Neural cell (in vitro differentiated cells): ENCODE measurements around the gene TMCO1. TPM values are rescaled to one million over a fixed set of nuclear protein-coding genes. Genes with fewer than 3 reads are reported as not detected.

ENCODE experiments used
- H2AFZ ChIP-seq: fragments of 200-600, 300-800 bp; sonication (generic), shearing (Covaris generic); 2 replicates; pipeline ENCODE4 v1.6.0; 2014; ENCODE audit warnings: low read depth, mild to moderate bottlenecking, antibody characterized with exemption, low read length, moderate library complexity
- H3F3A ChIP-seq: fragments of 200-600 bp; shearing (Covaris generic); 2 replicates; pipeline ENCODE4 v1.6.1; 2016; ENCODE audit warnings: mild to moderate bottlenecking, moderate library complexity, mixed read lengths, antibody characterized with exemption, low read length; ENCODE audit not compliant: insufficient read depth, poor library complexity, severe bottlenecking
- H3K27ac ChIP-seq: fragments of 200-600, 300-800 bp; sonication (generic), shearing (Covaris generic); 2 replicates; pipeline ENCODE4 v1.5.1; 2014; ENCODE audit warnings: mild to moderate bottlenecking, low read length, moderate library complexity
- H3K27me3 ChIP-seq: fragments of 300-800, 200-600 bp; sonication (generic), shearing (Covaris generic); 2 replicates; pipeline ENCODE4 v1.6.0; 2014; ENCODE audit warnings: mild to moderate bottlenecking, low read depth, low read length, moderate library complexity; ENCODE audit not compliant: insufficient read depth
- H3K36me3 ChIP-seq: fragments of 300-800, 200-600 bp; sonication (generic), shearing (Covaris generic); 2 replicates; pipeline ENCODE4 v1.5.1; 2014; ENCODE audit warnings: mild to moderate bottlenecking, antibody characterized with exemption, low read length, moderate library complexity; ENCODE audit not compliant: insufficient read depth
- H3K4me2 ChIP-seq: fragments of 300-800, 200-600 bp; sonication (generic), shearing (Covaris generic); 2 replicates; pipeline ENCODE4 v1.6.0; 2014; ENCODE audit warnings: mild to moderate bottlenecking, low read length
- H3K4me3 ChIP-seq: fragments of 300-800, 200-600 bp; sonication (generic), shearing (Covaris generic); 2 replicates; pipeline ENCODE4 v1.5.1; 2014; ENCODE audit warnings: mild to moderate bottlenecking, low read length, moderate library complexity
- H3K79me2 ChIP-seq: fragments of 200-600 bp; shearing (Covaris generic); replicated peaks from 2 replicates; pipeline ENCODE4 v1.6.0; 2014; ENCODE audit warnings: mild to moderate bottlenecking, low read length, moderate library complexity; ENCODE audit not compliant: insufficient read depth
- H3K9ac ChIP-seq: fragments of 300-800, 200-600 bp; sonication (generic), shearing (Covaris generic); 2 replicates; pipeline ENCODE4 v1.6.1; 2016; ENCODE audit warnings: mild to moderate bottlenecking, low read length, mixed read lengths
- H3K9me2 ChIP-seq: fragments of 200-600 bp; shearing (Covaris generic); 2 replicates; pipeline ENCODE4 v1.6.1; 2016; ENCODE audit warnings: mild to moderate bottlenecking, low read length, mixed read lengths; ENCODE audit not compliant: insufficient read depth
- H3K9me3 ChIP-seq: fragments of 200-600, 300-800 bp; sonication (generic), shearing (Covaris generic); 2 replicates; pipeline ENCODE4 v1.6.1; 2016; ENCODE audit warnings: mild to moderate bottlenecking, mixed run types, low read length, moderate library complexity, mixed read lengths
- H4K20me1 ChIP-seq: fragments of 200-600 bp; shearing (Covaris generic); 2 replicates; pipeline ENCODE4 v1.6.1; 2016; ENCODE audit warnings: mild to moderate bottlenecking, mixed run types; ENCODE audit not compliant: insufficient read depth
- EP300 ChIP-seq: fragments of 450-650 bp; conservative IDR thresholded peaks from 2 replicates; pipeline ENCODE4 v1.6.1; 2014; ENCODE audit warnings: antibody characterized with exemption, mild to moderate bottlenecking, moderate library complexity; ENCODE audit not compliant: poor library complexity, severe bottlenecking
- EZH2 ChIP-seq: fragments of 200-600, 300-800 bp; shearing (Covaris generic), sonication (generic); IDR thresholded peaks from 2 replicates; pipeline ENCODE4 v1.6.1; 2014; ENCODE audit warnings: antibody characterized with exemption, low read length, borderline replicate concordance, mild to moderate bottlenecking; ENCODE audit not compliant: insufficient read depth, poor library complexity, severe bottlenecking
- MXI1 ChIP-seq: fragments of 450-650 bp; conservative IDR thresholded peaks from 2 replicates; pipeline ENCODE4 v1.6.1; 2014; ENCODE audit warnings: antibody characterized with exemption, mild to moderate bottlenecking; ENCODE audit not compliant: poor library complexity, severe bottlenecking
- POLR2AphosphoS5 ChIP-seq: IDR thresholded peaks from 2 replicates; pipeline ENCODE4 v1.6.1; 2012
- RAD21 ChIP-seq: fragments of 450-650 bp; conservative IDR thresholded peaks from 2 replicates; pipeline ENCODE4 v1.6.1; 2014; ENCODE audit warnings: antibody characterized with exemption, mild to moderate bottlenecking, moderate library complexity
- REST ChIP-seq: IDR thresholded peaks from 2 replicates; pipeline ENCODE4 v1.6.1; 2012; ENCODE audit warnings: borderline replicate concordance
- SMC3 ChIP-seq: fragments of 450-650 bp; conservative IDR thresholded peaks from 2 replicates; pipeline ENCODE4 v1.6.1; 2014; ENCODE audit warnings: antibody characterized with exemption, mild to moderate bottlenecking, moderate library complexity; ENCODE audit not compliant: poor library complexity
- TAF1 ChIP-seq: IDR thresholded peaks from 2 replicates; pipeline ENCODE4 v1.6.1; 2012; ENCODE audit warnings: low read depth
- polyA plus RNA-seq: library from polyadenylated mRNA; depleted of rRNA; stranded (reverse); fragments of >200 nt; gene quantifications from 2 replicates; pipeline ENCODE4 v1.2.3, GENCODE V29; 2014
- TF ChIP-seq, protein P1 (sequence below): fragments of 450-650 bp; IDR thresholded peaks from 2 replicates; pipeline ENCODE4 v1.5.1; 2014; ENCODE audit warnings: antibody characterized with exemption, mild to moderate bottlenecking, moderate library complexity; ENCODE audit not compliant: poor library complexity, severe bottlenecking

Gene TMCO1
- polyA plus RNA-seq, 1 donor from 2014 or later: 137 TPM

DNA sequence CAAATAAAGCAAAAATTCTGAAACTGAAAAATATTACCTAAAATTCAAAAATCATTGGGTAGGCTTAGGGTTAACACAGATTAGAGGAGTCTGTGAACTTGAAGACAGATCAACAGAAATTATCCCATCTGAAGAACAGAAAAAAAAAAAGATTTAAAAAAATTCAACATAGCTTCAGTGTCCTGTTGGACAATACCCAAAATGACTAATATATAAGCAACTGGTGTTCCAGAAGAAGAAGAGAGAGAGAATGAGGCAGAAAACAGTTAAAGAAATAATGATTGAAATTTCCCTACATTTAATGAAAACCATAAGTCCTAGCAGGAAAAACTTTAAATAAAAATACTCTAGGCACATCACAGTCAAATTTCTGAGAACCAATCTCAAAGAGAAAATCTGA is 31.5 kb downstream of the TMCO1 start:
- Histone ChIP-seq H3K9me3 (no peaks in the 10 kb centered on the region), H3K79me2 (no peaks in the 10 kb centered on the region), H3K27me3 (no peaks in the 10 kb centered on the region), H3K36me3 (no peaks in the 10 kb centered on the region), H2AFZ (no peak overlapping the region), H4K20me1 (no peaks in the 10 kb centered on the region), H3K4me3 (no peak overlapping the region), H3F3A (no peaks in the 10 kb centered on the region), H3K9me2 (no peaks in the 10 kb centered on the region), H3K27ac (no peak overlapping the region), H3K9ac (no peak overlapping the region), H3K4me2 (no peak overlapping the region)
- TF ChIP-seq EP300: no peak
- TF ChIP-seq SMC3: no peak
- no peak for TF ChIP-seq POLR2AphosphoS5
- TF ChIP-seq REST: no peak
- TF ChIP-seq EZH2: no peak
- TF ChIP-seq, protein P1, sequence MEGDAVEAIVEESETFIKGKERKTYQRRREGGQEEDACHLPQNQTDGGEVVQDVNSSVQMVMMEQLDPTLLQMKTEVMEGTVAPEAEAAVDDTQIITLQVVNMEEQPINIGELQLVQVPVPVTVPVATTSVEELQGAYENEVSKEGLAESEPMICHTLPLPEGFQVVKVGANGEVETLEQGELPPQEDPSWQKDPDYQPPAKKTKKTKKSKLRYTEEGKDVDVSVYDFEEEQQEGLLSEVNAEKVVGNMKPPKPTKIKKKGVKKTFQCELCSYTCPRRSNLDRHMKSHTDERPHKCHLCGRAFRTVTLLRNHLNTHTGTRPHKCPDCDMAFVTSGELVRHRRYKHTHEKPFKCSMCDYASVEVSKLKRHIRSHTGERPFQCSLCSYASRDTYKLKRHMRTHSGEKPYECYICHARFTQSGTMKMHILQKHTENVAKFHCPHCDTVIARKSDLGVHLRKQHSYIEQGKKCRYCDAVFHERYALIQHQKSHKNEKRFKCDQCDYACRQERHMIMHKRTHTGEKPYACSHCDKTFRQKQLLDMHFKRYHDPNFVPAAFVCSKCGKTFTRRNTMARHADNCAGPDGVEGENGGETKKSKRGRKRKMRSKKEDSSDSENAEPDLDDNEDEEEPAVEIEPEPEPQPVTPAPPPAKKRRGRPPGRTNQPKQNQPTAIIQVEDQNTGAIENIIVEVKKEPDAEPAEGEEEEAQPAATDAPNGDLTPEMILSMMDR: no peak

DNA sequence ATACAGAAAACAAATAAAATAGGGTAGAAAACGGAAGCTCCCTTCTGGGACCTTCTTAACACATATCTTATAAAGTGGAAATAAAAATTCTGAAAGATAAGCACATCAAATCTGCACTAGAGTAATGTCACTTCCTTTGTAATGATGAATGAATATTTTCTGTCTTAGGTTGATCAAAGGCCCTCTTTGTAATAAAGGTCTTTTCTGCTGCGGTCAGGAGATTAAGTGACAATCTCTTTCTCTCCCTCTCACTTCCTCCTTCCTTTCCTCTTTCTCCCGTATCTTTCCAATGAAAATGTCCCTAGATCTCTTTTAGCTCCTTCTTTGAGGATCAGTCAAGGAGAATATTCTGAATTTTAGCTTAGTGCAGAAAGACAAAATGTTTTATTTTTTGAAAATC is 33.8 kb downstream of the TMCO1 start:
- H3K9ac ChIP-seq: no peak overlapping the region
- H3K27ac ChIP-seq: no peak overlapping the region
- no peaks in the 10 kb centered on the region for H3K9me2 ChIP-seq
- no peaks in the 10 kb centered on the region for H3K27me3 ChIP-seq
- no peaks in the 10 kb centered on the region for H3K36me3 ChIP-seq
- no peaks in the 10 kb centered on the region for H3F3A ChIP-seq
- H3K9me3 ChIP-seq: no peaks in the 10 kb centered on the region
- H2AFZ ChIP-seq: no peak overlapping the region
- H3K4me3 ChIP-seq: no peak overlapping the region
- H3K79me2 ChIP-seq: no peaks in the 10 kb centered on the region
- TF ChIP-seq EP300: no peak
- no peak for TF ChIP-seq RAD21
- TF ChIP-seq REST: no peak
- TF ChIP-seq MXI1: no peak
- TF ChIP-seq, protein P1: no peak
- no peak for TF ChIP-seq EZH2
- TF ChIP-seq SMC3: no peak
- TF ChIP-seq POLR2AphosphoS5: no peak
- TF ChIP-seq TAF1: no peak
- no peaks in the 10 kb centered on the region for H4K20me1 ChIP-seq
- no peak overlapping the region for H3K4me2 ChIP-seq
